HG03354 (cell line): ENCODE data around the gene STEAP3.
A peak's percentile ranks its signal among the peaks of the same experiment; 100 is the strongest.

Source experiments
- ATAC-seq: cut with Tn5 transposase; IDR thresholded peaks from one replicate; pipeline ENCODE4 v1.9.1; 2021; ENCODE audit warnings: mild to moderate bottlenecking; ENCODE audit not compliant: unreplicated experiment, poor library complexity, severe bottlenecking

STEAP3 gene

GRCh38 chr2:119282996-119283511 lies 59.4 kb downstream of the STEAP3 start:
- no peak for ATAC-seq

DNA sequence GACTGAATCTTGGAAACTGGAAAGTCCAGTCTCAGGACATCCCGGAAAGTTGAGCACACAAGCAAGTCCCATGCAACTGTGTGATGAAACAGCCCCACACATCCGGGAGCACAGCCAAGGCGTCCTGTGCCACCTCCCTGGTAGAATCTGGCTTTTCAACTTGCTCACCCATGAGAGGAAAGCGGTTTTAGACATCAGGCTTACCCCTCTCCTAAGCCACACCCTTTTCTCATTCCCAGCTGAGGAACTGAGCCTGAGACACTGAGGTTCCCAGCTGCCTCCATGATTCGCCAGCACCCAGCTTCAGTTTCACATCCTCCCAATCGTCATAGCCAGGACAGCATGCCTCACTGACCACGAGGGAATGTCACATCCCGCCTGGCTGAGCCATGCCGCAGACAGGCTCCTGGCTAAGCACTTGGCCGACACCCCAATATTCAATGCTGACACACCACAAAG lies 60.3 kb downstream of the STEAP3 start:
- no peak for ATAC-seq

DNA sequence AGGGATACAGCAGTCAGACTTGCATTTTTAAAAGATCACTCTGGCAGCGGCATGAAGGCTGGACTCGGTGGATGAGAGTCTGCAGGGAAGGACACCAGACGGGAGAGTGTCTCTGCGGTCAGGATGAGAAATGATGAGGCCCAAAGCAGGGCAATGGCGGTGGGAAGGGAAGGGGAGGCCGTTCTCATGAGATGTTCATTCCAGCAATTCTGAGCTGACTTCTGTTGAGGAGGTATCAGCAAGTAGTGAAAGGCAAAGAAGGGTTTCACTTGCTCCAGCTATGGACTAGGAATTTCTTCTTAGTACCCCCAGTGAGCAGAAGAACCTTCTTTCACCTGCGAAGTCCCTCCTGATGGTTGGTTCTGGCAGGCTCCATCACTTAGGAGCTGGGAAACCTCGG lies 63.0 kb downstream of the STEAP3 start:
- ATAC-seq, result no peak

GRCh38 chr2:119288576-119288975 lies 64.9 kb downstream of the STEAP3 start:
- no peak for ATAC-seq

DNA sequence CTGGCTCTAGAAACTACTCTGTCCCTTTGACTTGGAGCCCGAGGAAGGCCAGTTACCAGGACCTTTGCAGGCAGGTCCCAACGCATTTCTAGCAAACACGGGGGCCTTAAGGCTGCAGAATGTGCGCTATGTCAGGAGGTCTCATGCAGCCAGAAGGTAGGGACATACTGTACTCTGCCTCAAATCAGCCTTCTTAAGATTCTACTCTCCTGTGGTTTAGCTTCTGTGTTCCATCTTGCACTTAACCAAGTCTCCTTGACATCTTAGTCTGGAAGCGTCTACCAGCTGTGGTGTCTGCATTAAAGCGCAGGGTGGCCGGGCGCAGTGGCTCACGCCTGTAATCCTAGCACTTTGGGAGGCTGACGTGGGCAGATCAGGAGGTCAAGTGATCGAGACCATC lies 65.5 kb downstream of the STEAP3 start:
- ATAC-seq, result no peak

DNA sequence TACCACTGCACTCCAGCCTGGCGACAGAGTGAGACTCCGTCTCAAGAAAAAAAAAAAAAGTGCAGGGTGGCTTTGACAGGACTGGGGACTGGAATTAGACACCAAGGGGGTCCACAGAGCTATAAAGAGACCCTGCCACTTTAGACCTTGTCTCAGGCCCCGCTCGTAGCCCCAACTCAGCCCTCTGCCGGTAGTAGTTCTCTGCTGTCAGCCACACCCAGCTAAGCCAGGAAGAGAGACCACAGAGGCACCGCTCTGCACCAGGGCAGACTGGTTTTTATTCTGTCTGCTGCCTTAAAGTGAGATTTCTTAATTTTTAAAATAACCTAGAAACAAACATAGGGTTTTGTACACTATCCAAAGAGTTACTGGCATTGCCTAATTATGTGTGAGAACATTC lies 66.0 kb downstream of the STEAP3 start:
- no peak for ATAC-seq

- ATAC-seq, result peak; percentile 92
These were observed 67.4 kb downstream of the STEAP3 start for GRCh38 chr2:119290859-119291587.

DNA sequence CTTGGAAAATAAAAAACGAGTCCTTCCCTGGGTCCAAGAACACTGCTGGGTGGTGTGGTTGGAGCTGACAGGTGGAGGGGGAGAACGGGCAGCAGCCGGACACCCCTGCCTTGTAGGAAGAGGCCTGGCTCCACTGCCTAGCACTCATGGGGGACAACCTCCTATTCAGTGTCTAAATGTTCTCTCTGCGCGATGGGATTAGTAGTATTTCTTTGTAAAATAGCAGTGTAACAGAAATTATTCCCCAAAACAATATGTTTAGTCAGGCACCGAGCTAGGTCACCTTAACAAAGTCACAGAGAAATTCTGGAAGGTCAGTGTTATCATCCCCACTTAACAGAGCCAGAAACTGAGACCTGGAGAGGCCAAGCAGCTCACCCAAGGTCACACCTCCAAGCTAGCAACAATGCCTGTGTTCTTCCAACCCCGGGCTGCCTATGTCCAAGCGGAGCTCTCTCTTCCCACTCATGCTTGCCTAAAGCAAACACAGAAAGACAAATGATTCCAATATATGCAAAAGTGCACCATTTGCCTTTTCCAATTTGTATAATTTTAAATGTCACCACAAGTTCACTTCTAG lies 68.0 kb downstream of the STEAP3 start:
- ATAC-seq, result no peak

- ATAC-seq, result no peak
These were observed 68.6 kb downstream of the STEAP3 start for GRCh38 chr2:119292226-119292625.

DNA sequence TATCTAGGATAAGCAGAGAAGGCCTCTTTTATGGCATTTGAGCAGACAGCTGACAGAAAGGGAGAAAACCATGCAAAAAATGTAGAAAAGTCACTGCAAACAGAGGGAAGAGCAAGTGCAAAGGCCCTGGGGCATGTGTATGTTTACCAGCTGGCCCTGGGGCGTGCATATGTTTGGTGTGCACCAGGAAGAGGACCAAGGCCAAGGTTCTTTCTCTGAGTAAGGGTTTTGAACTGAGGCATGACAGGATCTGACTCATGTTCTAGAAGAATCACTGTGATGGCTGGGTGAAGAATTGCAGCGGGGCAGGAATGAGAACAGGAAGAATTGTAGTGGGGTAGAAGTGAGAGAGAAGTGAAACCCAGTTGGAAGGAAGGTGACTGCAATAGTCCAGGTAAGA lies 69.6 kb downstream of the STEAP3 start:
- ATAC-seq, result no peak

GRCh38 chr2:119293900-119294299 lies 70.3 kb downstream of the STEAP3 start:
- ATAC-seq, result no peak

- ATAC-seq, result no peak
These were observed 71.0 kb downstream of the STEAP3 start for GRCh38 chr2:119294671-119295070.

GRCh38 chr2:119295688-119296375 lies 72.2 kb downstream of the STEAP3 start:
- ATAC-seq, result no peak

- ATAC-seq, result no peak
These were observed 77.8 kb downstream of the STEAP3 start for GRCh38 chr2:119301413-119301812.

DNA sequence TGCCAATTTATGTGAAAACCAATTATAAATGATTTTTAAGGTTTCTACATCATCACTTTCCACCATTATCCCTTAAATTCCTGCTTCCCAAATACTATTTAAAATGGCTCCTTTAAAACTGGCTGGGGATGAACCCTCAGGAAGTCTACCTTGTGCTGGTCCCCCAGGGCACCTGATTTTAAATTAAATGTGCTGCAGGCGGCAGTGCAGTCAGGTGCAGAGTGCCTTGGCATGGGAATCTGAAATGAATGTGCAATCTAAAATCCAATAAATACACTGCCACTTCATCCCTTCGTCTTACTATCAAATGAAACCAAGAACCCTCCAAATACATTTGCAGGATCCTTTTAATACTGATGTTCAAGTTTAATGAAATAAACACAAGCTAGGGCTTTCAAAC lies 81.2 kb downstream of the STEAP3 start:
- ATAC-seq, result no peak

DNA sequence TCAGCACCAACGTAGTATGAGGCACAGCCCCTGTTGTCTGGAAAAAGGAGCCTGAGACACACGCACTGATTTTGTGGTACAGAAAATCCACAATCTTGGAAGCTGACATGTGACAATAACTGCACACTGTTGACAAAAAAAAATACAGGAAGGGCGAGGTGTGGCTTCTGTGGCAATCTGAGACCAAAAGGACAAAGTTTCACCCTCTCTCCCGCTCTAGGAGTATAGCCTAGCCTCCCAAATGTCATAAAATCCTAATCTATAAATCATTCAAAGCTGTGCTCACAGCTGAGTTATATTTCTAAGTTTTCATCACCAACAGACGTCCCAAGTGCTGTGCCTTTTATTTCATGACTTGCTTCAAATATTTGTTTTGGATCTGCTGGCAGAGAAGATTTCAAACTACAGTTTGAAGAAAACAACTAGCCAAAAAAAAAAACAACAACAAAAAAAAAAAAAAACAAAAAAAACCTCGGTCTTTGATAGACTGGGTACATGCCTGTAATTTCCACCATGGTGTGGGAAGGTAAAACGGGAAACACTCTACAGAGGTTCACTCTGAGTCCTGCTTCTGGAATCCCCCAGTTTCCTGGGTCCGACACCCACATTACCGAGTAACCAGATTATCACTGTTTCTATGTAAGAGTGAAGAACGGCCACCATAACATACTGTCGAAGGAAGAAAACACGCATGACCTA lies 82.0 kb downstream of the STEAP3 start:
- no peak for ATAC-seq

DNA sequence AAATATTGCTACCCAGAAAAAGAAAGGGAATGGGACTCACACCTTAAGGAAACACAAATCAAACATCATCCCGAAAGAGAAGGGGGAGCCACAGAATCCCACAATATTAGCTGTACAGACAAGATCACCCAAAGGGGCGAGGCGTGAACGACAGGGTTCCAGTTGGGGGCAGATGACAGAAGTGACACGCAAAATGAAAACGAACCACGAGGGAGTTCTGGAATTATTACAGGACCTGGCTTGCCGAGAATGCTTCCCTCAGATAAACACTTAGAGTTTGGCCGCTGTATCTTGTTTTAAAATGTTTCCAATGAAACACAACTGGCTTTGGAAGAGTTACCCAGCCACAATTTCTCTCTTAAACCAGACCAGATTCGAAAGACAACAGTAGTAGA lies 82.6 kb downstream of the STEAP3 start:
- no peak for ATAC-seq

DNA sequence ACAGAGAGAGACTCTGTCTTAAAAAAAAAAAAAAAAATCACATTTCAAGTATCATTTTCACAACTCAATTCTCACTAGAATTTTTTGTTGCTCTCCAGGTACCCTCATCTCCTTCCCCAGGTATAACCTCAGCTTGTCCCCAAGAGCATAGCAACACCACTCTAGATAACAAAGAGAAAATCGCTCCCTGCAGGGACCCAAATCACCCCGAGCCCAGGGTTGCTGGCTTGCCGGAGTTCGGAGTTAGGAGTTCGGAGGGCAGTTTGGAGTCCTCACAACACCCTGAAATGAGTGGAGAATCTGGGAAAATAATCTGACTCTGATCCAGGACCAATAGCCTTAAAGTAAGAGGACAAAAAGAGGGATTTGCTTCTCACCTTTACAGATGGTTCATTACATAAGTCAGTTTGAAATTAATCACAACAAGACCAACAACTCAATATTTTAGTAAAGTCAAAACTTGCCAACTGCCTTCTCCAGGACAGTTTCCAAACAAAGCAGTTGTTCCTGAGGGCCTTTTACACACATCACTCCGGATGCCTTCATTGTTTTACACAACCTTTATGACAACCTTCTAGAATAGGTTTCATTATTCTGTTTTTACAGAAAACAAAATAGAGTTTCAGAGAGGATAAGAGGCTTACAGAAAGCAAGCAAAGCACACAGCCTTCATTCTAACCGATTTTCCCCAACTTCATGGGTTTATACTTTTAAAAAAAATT lies 83.9 kb downstream of the STEAP3 start:
- no peak for ATAC-seq

DNA sequence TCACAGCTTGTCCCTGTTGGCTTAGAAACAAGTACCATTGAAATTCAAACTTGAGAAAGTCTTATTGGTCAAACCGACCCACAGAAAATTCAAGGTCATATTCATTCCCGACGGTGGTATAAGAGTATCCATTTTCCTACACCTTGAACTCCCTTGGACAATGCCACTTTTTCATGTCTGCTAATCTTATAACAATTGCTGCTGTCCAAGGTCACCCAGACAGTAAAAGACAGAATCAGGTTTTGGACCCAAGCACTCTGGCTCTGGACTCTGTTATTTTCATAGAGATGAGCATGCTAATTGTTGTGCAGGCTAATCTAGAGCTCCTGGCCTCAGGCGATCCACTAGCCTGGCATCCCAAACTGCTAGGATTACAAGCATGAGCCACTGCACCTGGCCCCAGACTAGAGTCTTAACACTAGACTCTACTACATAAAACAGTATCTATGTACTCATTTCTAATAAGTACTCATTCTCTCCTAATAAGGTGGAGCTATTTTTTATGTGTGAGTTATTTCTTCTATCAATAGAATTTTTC lies 85.2 kb downstream of the STEAP3 start:
- no peak for ATAC-seq
